HL-60 (cell line): ENCODE results near the gene FNDC5.

ENCODE experiments used
- POLR2AphosphoS5 ChIP-seq: IDR thresholded peaks from 2 replicates; pipeline ENCODE4 v1.6.1; 2012; ENCODE audit warnings: low read depth
- TF ChIP-seq, protein P1 (sequence below): IDR thresholded peaks from one replicate; pipeline ENCODE4 v1.5.1; 2011; ENCODE audit warnings: low read length, control low read depth, inconsistent platforms; ENCODE audit not compliant: insufficient read depth
- TF ChIP-seq, protein P2 (sequence below): IDR thresholded peaks from 2 replicates; pipeline ENCODE4 v1.6.1; 2012; ENCODE audit warnings: low read depth; ENCODE audit not compliant: insufficient replicate concordance

DNA sequence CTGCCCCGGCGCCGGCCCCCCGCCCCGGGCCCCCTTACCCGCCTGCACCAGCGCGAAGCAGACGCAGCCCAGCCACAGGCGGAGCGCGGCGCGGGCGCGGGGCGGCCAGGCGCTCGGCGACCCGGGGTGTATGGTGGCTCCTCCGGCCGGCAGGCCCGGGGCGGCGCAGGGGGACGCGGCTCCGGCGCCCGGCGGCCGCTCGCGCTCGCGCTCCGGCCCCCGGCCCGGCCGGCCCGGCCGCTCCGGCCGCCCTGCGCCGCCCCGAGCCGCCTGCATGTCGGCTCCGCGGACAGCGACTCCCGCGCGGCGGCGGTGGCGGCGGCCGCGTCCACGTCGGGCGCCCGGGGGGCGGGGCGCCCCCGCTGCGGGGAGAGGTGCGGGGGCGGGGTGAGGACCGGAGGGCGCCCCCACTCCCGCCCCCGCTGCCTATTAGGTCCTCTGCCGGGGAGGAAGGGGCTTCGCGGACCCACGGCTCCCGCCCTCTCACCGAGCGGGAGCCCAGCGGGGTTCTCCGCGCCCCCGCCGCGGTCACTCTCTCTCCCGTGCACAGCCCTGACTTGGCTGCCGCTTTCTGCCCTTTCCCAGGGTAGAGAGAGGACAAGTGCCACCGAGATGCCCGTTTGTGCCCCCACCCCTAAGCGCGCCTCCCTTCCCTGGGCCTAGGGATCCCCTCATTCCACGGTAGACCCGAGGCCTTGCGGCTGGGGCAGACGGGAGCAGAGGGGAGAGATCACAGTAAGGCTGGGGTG is at the start of gene FNDC5:
- TF ChIP-seq, protein P1, sequence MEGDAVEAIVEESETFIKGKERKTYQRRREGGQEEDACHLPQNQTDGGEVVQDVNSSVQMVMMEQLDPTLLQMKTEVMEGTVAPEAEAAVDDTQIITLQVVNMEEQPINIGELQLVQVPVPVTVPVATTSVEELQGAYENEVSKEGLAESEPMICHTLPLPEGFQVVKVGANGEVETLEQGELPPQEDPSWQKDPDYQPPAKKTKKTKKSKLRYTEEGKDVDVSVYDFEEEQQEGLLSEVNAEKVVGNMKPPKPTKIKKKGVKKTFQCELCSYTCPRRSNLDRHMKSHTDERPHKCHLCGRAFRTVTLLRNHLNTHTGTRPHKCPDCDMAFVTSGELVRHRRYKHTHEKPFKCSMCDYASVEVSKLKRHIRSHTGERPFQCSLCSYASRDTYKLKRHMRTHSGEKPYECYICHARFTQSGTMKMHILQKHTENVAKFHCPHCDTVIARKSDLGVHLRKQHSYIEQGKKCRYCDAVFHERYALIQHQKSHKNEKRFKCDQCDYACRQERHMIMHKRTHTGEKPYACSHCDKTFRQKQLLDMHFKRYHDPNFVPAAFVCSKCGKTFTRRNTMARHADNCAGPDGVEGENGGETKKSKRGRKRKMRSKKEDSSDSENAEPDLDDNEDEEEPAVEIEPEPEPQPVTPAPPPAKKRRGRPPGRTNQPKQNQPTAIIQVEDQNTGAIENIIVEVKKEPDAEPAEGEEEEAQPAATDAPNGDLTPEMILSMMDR, result no peak
- TF ChIP-seq, protein P2, sequence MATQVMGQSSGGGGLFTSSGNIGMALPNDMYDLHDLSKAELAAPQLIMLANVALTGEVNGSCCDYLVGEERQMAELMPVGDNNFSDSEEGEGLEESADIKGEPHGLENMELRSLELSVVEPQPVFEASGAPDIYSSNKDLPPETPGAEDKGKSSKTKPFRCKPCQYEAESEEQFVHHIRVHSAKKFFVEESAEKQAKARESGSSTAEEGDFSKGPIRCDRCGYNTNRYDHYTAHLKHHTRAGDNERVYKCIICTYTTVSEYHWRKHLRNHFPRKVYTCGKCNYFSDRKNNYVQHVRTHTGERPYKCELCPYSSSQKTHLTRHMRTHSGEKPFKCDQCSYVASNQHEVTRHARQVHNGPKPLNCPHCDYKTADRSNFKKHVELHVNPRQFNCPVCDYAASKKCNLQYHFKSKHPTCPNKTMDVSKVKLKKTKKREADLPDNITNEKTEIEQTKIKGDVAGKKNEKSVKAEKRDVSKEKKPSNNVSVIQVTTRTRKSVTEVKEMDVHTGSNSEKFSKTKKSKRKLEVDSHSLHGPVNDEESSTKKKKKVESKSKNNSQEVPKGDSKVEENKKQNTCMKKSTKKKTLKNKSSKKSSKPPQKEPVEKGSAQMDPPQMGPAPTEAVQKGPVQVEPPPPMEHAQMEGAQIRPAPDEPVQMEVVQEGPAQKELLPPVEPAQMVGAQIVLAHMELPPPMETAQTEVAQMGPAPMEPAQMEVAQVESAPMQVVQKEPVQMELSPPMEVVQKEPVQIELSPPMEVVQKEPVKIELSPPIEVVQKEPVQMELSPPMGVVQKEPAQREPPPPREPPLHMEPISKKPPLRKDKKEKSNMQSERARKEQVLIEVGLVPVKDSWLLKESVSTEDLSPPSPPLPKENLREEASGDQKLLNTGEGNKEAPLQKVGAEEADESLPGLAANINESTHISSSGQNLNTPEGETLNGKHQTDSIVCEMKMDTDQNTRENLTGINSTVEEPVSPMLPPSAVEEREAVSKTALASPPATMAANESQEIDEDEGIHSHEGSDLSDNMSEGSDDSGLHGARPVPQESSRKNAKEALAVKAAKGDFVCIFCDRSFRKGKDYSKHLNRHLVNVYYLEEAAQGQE, result no peak
- TF ChIP-seq POLR2AphosphoS5, result no peak
